ENCODE results near the gene GET4. TPM values are rescaled to one million over a fixed set of nuclear protein-coding genes. Genes with fewer than 3 reads are reported as not detected.

Gene GET4
- total and polyA plus RNA-seq, 2 of the 8 experiments (the other 6 are each of a cell fraction or from before 2014, with no cell fraction given), result 56.7 to 74.1 TPM

DNA sequence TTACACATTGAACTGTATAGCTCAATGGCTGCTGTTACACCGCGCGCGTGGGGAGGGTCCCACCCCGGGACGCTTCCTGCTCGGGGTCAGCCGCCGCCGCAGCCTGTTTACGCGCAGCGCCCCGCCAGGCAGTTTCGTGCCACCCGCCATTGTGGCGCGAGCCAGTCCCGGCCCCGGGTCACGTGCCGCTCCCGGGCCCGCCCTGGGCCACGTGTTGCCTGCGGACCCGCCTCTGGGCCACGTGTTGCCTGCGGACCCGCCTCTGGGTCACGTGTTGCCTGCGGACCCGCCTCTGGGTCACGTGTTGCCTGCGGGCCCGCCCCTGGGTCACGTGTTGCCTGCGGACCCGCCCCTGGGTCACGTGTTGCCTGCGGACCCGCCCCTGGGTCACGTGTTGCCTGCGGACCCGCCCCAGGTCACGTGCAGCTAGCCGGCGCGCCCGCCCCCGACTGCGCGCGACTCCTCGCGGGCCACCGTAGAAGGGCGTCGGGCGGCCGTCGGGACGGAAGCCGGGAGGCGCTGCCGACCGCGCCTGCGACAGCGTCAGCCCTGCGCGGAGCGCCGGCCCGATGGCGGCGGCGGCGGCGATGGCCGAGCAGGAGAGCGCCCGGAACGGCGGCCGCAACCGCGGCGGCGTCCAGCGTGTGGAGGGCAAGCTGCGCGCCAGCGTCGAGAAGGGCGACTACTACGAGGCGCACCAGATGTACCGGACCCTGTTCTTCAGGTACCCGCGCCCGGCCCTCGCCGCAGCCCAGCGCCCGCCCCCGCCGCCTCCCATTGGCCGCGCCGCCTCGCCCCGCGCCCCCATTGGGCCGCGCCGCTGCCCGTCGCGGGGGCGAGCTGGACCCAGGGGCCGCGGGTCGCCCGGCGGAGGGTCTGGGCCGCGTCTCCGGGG lies at the start of gene GET4 (continued):
- TF ChIP-seq, protein P1, sequence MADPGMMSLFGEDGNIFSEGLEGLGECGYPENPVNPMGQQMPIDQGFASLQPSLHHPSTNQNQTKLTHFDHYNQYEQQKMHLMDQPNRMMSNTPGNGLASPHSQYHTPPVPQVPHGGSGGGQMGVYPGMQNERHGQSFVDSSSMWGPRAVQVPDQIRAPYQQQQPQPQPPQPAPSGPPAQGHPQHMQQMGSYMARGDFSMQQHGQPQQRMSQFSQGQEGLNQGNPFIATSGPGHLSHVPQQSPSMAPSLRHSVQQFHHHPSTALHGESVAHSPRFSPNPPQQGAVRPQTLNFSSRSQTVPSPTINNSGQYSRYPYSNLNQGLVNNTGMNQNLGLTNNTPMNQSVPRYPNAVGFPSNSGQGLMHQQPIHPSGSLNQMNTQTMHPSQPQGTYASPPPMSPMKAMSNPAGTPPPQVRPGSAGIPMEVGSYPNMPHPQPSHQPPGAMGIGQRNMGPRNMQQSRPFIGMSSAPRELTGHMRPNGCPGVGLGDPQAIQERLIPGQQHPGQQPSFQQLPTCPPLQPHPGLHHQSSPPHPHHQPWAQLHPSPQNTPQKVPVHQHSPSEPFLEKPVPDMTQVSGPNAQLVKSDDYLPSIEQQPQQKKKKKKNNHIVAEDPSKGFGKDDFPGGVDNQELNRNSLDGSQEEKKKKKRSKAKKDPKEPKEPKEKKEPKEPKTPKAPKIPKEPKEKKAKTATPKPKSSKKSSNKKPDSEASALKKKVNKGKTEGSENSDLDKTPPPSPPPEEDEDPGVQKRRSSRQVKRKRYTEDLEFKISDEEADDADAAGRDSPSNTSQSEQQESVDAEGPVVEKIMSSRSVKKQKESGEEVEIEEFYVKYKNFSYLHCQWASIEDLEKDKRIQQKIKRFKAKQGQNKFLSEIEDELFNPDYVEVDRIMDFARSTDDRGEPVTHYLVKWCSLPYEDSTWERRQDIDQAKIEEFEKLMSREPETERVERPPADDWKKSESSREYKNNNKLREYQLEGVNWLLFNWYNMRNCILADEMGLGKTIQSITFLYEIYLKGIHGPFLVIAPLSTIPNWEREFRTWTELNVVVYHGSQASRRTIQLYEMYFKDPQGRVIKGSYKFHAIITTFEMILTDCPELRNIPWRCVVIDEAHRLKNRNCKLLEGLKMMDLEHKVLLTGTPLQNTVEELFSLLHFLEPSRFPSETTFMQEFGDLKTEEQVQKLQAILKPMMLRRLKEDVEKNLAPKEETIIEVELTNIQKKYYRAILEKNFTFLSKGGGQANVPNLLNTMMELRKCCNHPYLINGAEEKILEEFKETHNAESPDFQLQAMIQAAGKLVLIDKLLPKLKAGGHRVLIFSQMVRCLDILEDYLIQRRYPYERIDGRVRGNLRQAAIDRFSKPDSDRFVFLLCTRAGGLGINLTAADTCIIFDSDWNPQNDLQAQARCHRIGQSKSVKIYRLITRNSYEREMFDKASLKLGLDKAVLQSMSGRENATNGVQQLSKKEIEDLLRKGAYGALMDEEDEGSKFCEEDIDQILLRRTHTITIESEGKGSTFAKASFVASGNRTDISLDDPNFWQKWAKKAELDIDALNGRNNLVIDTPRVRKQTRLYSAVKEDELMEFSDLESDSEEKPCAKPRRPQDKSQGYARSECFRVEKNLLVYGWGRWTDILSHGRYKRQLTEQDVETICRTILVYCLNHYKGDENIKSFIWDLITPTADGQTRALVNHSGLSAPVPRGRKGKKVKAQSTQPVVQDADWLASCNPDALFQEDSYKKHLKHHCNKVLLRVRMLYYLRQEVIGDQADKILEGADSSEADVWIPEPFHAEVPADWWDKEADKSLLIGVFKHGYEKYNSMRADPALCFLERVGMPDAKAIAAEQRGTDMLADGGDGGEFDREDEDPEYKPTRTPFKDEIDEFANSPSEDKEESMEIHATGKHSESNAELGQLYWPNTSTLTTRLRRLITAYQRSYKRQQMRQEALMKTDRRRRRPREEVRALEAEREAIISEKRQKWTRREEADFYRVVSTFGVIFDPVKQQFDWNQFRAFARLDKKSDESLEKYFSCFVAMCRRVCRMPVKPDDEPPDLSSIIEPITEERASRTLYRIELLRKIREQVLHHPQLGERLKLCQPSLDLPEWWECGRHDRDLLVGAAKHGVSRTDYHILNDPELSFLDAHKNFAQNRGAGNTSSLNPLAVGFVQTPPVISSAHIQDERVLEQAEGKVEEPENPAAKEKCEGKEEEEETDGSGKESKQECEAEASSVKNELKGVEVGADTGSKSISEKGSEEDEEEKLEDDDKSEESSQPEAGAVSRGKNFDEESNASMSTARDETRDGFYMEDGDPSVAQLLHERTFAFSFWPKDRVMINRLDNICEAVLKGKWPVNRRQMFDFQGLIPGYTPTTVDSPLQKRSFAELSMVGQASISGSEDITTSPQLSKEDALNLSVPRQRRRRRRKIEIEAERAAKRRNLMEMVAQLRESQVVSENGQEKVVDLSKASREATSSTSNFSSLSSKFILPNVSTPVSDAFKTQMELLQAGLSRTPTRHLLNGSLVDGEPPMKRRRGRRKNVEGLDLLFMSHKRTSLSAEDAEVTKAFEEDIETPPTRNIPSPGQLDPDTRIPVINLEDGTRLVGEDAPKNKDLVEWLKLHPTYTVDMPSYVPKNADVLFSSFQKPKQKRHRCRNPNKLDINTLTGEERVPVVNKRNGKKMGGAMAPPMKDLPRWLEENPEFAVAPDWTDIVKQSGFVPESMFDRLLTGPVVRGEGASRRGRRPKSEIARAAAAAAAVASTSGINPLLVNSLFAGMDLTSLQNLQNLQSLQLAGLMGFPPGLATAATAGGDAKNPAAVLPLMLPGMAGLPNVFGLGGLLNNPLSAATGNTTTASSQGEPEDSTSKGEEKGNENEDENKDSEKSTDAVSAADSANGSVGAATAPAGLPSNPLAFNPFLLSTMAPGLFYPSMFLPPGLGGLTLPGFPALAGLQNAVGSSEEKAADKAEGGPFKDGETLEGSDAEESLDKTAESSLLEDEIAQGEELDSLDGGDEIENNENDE (IDR thresholded peaks at IDR 0.05; ENCODE audit: insufficient replicate concordance, low read length), result no peak
- TF ChIP-seq, protein P2, sequence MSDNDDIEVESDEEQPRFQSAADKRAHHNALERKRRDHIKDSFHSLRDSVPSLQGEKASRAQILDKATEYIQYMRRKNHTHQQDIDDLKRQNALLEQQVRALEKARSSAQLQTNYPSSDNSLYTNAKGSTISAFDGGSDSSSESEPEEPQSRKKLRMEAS (IDR thresholded peaks at IDR 0.05), result peak; percentile 100
- no peak for TF ChIP-seq CEBPB (IDR thresholded peaks at IDR 0.05; ENCODE audit: low read depth, low read length)
- peak; percentile 89 for TF ChIP-seq YY1 (IDR thresholded peaks at IDR 0.05; ENCODE audit: low read depth, low read length)
- no peak for TF ChIP-seq ASH2L (IDR thresholded peaks at IDR 0.05; ENCODE audit: low read length)
- TF ChIP-seq CBX8 (IDR thresholded peaks at IDR 0.05; ENCODE audit: borderline replicate concordance, low read depth, low read length), result no peak
- no peak for TF ChIP-seq RFX5 (IDR thresholded peaks at IDR 0.05; ENCODE audit: borderline replicate concordance, low read depth, low read length)
- TF ChIP-seq, protein P3, sequence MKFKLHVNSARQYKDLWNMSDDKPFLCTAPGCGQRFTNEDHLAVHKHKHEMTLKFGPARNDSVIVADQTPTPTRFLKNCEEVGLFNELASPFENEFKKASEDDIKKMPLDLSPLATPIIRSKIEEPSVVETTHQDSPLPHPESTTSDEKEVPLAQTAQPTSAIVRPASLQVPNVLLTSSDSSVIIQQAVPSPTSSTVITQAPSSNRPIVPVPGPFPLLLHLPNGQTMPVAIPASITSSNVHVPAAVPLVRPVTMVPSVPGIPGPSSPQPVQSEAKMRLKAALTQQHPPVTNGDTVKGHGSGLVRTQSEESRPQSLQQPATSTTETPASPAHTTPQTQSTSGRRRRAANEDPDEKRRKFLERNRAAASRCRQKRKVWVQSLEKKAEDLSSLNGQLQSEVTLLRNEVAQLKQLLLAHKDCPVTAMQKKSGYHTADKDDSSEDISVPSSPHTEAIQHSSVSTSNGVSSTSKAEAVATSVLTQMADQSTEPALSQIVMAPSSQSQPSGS (IDR thresholded peaks at IDR 0.05; ENCODE audit: low read length), result no peak

Data from H1 (cell line).